Measurements from ENCODE around the gene SNRPD3. TPM values are rescaled to one million over a fixed set of nuclear protein-coding genes. Genes with fewer than 3 reads are reported as not detected.

Gene SNRPD3
- total RNA-seq, result 100 to 1,000 TPM; 107 to 135 (median 115) TPM

GRCh38 chr22:24555165-24556039 is at the start of gene SNRPD3:
Gene SNRPD3, plus strand, starts transcription at chr22:24555999. Its CDS starts 1,676 bp downstream, at chr22:24557675.
- TF ChIP-seq, protein P1, sequence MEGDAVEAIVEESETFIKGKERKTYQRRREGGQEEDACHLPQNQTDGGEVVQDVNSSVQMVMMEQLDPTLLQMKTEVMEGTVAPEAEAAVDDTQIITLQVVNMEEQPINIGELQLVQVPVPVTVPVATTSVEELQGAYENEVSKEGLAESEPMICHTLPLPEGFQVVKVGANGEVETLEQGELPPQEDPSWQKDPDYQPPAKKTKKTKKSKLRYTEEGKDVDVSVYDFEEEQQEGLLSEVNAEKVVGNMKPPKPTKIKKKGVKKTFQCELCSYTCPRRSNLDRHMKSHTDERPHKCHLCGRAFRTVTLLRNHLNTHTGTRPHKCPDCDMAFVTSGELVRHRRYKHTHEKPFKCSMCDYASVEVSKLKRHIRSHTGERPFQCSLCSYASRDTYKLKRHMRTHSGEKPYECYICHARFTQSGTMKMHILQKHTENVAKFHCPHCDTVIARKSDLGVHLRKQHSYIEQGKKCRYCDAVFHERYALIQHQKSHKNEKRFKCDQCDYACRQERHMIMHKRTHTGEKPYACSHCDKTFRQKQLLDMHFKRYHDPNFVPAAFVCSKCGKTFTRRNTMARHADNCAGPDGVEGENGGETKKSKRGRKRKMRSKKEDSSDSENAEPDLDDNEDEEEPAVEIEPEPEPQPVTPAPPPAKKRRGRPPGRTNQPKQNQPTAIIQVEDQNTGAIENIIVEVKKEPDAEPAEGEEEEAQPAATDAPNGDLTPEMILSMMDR (IDR thresholded peaks at IDR 0.05), result no peak
- ATAC-seq (ENCODE audit: low FRiP score) (peak; percentile 95), DNase-seq (ENCODE audit: low spot score) (peak; percentile 94)

- TF ChIP-seq, protein P1 (IDR thresholded peaks at IDR 0.05), result no peak
- ATAC-seq (ENCODE audit: low FRiP score), result no peak
- no peak for DNase-seq (ENCODE audit: low spot score)
Measured at GRCh38 chr22:24506802-24507438, 48.9 kb upstream of the SNRPD3 start.

DNA sequence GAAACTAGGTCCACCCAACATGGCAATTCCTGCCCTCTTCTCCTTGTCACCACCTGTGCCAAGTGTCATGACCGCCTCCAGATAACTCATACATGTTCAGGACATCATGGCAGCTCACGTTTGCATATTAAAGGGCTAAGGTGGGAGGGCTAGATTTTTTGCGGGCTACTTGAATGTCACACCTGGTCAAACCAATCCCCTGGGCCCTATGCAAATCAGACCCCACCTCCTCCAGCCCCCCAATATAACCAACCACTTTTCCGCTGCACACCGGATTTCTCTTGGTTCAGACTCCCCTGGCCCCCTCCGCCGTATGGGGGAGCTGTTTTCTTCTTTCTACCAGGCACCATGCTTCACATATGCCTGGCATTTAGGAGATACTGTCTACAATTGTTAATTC is 48.1 kb upstream of the SNRPD3 start:
- DNase-seq (ENCODE audit: low spot score), result no peak
- TF ChIP-seq, protein P1 (IDR thresholded peaks at IDR 0.05), result no peak
- no peak for ATAC-seq (ENCODE audit: low FRiP score)

DNA sequence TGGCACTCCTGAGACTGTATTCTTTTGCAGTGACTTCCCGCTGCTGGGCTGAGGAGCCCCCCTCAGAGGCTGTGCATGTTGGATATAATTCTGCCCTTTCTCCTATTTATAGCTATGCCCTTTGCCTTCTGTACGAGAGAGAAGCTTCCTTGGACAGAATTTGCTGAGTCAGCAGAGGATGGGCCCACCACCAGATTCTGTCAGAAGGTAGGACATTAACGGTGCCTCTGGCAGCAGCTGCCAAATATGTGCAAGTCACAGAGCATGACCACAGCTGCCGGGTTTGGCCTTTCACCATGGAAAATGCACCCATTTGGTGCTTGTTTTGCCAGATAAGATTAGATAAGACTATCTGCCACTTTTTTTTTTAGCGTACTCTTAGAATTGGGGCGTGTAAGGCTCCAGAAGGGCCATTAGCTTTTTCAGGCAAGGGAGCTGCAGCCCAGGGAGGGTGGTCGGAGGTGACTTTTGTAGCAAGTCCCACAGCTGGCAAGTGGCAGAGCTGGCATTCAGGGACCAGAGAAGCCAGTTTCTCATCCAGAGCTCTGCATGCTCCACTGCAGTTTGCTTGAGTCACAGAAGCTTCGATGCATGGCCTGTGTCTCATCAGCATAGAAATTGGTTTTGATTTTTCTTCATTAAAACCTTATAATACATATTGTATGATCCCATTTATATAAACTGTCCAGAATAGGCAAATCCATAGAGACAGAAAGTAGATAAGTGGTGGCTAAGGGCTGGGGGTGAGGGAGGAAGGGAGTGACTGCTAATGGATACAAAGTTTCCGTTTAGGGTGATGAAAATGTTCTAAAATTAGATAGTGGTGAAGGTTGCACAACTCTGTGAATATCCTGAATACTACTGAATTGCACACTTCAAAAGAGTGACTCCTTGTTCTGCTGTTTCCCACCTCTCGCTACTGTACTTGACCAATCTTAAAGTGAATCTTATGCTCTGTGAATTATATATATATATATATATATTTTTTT is 44.9 kb upstream of the SNRPD3 start:
- DNase-seq (ENCODE audit: low spot score), result no peak
- peak; percentile 72 for ATAC-seq (ENCODE audit: low FRiP score)
- TF ChIP-seq, protein P1 (IDR thresholded peaks at IDR 0.05), result no peak

DNA sequence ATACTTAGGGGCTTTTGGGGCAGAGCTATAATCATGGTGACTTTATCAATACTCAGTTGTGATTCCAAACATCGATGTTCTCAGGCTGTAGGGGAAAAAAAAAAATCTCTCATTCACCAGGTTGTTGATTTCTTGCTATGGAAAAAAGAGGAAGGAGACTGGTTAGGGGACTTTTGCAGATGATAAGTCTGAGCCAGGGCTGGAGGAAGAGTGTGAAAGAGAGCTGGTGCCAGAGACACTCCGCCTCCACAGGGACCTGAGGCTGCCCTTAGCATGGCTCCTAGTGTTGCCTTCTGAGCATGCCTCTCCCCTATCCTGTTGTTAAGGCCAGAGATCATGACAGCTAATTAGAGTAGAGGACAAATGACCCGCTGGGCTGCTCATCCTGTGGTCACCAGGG is 43.8 kb upstream of the SNRPD3 start:
- TF ChIP-seq, protein P1 (IDR thresholded peaks at IDR 0.05), result no peak
- DNase-seq (ENCODE audit: low spot score), result no peak
- ATAC-seq (ENCODE audit: low FRiP score), result no peak

GRCh38 chr22:24513378-24514240 is 42.2 kb upstream of the SNRPD3 start:
- TF ChIP-seq, protein P1 (IDR thresholded peaks at IDR 0.05), result no peak
- DNase-seq (ENCODE audit: low spot score) (no peak), ATAC-seq (ENCODE audit: low FRiP score) (no peak)

Data from omental fat pad (tissue), 4 donors.